22Rv1 (cell line): Measurements from ENCODE around the gene TP73.

Experiments
- ZFX ChIP-seq: fragments of 450-650 bp; IDR thresholded peaks from 2 replicates; pipeline ENCODE4 v1.6.1; 2017; ENCODE audit warnings: antibody characterized with exemption, borderline replicate concordance
- TF ChIP-seq, protein P1 (sequence below): fragments of 450-650 bp; IDR thresholded peaks from 2 replicates; pipeline ENCODE4 v1.5.1; 2017; ENCODE audit warnings: mild to moderate bottlenecking

DNA sequence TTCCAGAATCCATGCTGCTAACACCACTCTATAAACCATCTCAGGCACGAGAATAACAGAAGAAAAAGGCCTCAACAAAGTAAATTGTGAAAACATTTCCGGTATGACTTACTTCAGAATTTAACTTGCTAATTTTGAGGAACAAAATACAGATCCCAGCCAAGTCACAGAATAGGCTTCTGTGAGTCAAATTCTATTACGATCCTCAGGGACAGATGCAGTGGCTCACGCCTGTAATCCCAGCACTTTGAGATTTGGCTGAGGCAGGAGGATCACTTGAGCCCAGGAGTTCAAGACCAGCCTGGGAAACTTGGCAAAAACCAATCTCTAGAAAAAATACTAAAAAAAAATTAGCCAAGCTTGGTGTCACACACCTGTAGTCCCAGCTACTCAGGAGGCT lies 91.1 kb downstream of the TP73 start:
- TF ChIP-seq, protein P1, sequence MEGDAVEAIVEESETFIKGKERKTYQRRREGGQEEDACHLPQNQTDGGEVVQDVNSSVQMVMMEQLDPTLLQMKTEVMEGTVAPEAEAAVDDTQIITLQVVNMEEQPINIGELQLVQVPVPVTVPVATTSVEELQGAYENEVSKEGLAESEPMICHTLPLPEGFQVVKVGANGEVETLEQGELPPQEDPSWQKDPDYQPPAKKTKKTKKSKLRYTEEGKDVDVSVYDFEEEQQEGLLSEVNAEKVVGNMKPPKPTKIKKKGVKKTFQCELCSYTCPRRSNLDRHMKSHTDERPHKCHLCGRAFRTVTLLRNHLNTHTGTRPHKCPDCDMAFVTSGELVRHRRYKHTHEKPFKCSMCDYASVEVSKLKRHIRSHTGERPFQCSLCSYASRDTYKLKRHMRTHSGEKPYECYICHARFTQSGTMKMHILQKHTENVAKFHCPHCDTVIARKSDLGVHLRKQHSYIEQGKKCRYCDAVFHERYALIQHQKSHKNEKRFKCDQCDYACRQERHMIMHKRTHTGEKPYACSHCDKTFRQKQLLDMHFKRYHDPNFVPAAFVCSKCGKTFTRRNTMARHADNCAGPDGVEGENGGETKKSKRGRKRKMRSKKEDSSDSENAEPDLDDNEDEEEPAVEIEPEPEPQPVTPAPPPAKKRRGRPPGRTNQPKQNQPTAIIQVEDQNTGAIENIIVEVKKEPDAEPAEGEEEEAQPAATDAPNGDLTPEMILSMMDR, result no peak
- TF ChIP-seq ZFX, result no peak
